HG02798 (cell line): Measurements from ENCODE around the gene SF1.

Experiments used
- ATAC-seq: cut with Tn5 transposase; IDR thresholded peaks from one replicate; pipeline ENCODE4 v1.9.1; 2021; ENCODE audit warnings: mild to moderate bottlenecking; ENCODE audit not compliant: unreplicated experiment, poor library complexity

The SF1 gene

GRCh38 chr11:64764040-64764611, 14.2 kb downstream of the SF1 start:
- ATAC-seq: no peak

GRCh38 chr11:64763526-64764039, 14.8 kb downstream of the SF1 start:
- ATAC-seq: no peak

GRCh38 chr11:64762674-64763525, 15.4 kb downstream of the SF1 start:
- ATAC-seq: no peak

- no peak for ATAC-seq
Measured at GRCh38 chr11:64762277-64762673, 16.1 kb downstream of the SF1 start.

GRCh38 chr11:64760759-64761420, 17.5 kb downstream of the SF1 start:
- no peak for ATAC-seq

- no peak for ATAC-seq
Measured at GRCh38 chr11:64759722-64760719, 18.3 kb downstream of the SF1 start, which contains the start of gene PYGM. Gene PYGM, minus strand, starts transcription at chr11:64759974. Its CDS starts 76 bp downstream, at chr11:64759898.

- no peak for ATAC-seq
Measured at GRCh38 chr11:64759131-64759721, 19.1 kb downstream of the SF1 start.

GRCh38 chr11:64758330-64759079, 19.8 kb downstream of the SF1 start:
- no peak for ATAC-seq

GRCh38 chr11:64757549-64758329, 20.6 kb downstream of the SF1 start:
- no peak for ATAC-seq

GRCh38 chr11:64755681-64756361, 22.5 kb downstream of the SF1 start:
- ATAC-seq: no peak

GRCh38 chr11:64754919-64755662, 23.3 kb downstream of the SF1 start:
- no peak for ATAC-seq

- no peak for ATAC-seq
Measured at GRCh38 chr11:64754124-64754918, 24.0 kb downstream of the SF1 start.

GRCh38 chr11:64753380-64754123, 24.8 kb downstream of the SF1 start:
- ATAC-seq: no peak

- ATAC-seq: no peak
Measured at GRCh38 chr11:64753019-64753379, 25.3 kb downstream of the SF1 start.

- no peak for ATAC-seq
Measured at GRCh38 chr11:64752175-64752970, 26.0 kb downstream of the SF1 start.
